HL-60/S4 treated with retinoic acid at 250 ng/mL for 4 days and 3 days (cell line): ENCODE measurements around the gene YIPF6.
"Not testable (repeated sequence)": the region's sequence is repeated elsewhere in the genome, so short reads cannot be mapped to it uniquely, and the experiment has no call there.

Experiments used
- in situ Hi-C: fragments of 300-500 bp; cut with MboI; formaldehyde crosslinking; loops from 2 replicates; pipeline ENCODE4 v1.7.0; 2022; ENCODE audit warnings: low sequenced_read_pairs

YIPF6 gene

GRCh38 chrX:68503836-68504636, 5.2 kb downstream of the YIPF6 start:
- in situ Hi-C loops = loop anchor here (25.0 kb wide), 1 partner anchor 208 kb away; no protein-coding TSS in a partner anchor

- in situ Hi-C loops = loop anchor here (25.0 kb wide), 1 partner anchor 206 kb away; no protein-coding TSS in a partner anchor
These were observed 7.8 kb downstream of the YIPF6 start for GRCh38 chrX:68506649-68507048.

- in situ Hi-C loops = loop anchor here (25.0 kb wide), 1 partner anchor 204 kb away; no protein-coding TSS in a partner anchor
These were observed 9.9 kb downstream of the YIPF6 start for GRCh38 chrX:68508799-68509198.

GRCh38 chrX:68511255-68511654, 12.4 kb downstream of the YIPF6 start:
- in situ Hi-C loops = loop anchor here (25.0 kb wide), 1 partner anchor 201 kb away; no protein-coding TSS in a partner anchor

GRCh38 chrX:68524680-68525079, 25.8 kb downstream of the YIPF6 start:
- in situ Hi-C loops = loop anchor here (25.0 kb wide), 1 partner anchor 188 kb away; no protein-coding TSS in a partner anchor

- in situ Hi-C loops = no loop called here
These were observed 34.1 kb downstream of the YIPF6 start for GRCh38 chrX:68532831-68533533.

- in situ Hi-C loops = no loop called here
These were observed 34.8 kb downstream of the YIPF6 start for GRCh38 chrX:68533656-68534055.

GRCh38 chrX:68534691-68535090, 35.8 kb downstream of the YIPF6 start:
- in situ Hi-C loops = no loop called here

- in situ Hi-C loops = no loop called here
These were observed 37.6 kb downstream of the YIPF6 start for GRCh38 chrX:68536429-68536828.

GRCh38 chrX:68536884-68537283, 38.0 kb downstream of the YIPF6 start:
- in situ Hi-C loops = no loop called here

GRCh38 chrX:68550193-68550592, 51.3 kb downstream of the YIPF6 start:
- in situ Hi-C loops = no loop called here

- in situ Hi-C loops = no loop called here
These were observed 57.2 kb downstream of the YIPF6 start for GRCh38 chrX:68556036-68556435.

- in situ Hi-C loops = not testable (repeated sequence)
These were observed 58.3 kb downstream of the YIPF6 start for GRCh38 chrX:68557126-68557525.

- in situ Hi-C loops = not testable (repeated sequence)
These were observed 61.1 kb downstream of the YIPF6 start for GRCh38 chrX:68559905-68560304.

GRCh38 chrX:68568136-68568535, 69.3 kb downstream of the YIPF6 start:
- in situ Hi-C loops = no loop called here

- in situ Hi-C loops = no loop called here
These were observed 71.7 kb downstream of the YIPF6 start for GRCh38 chrX:68570598-68570997.

- in situ Hi-C loops = no loop called here
These were observed 72.4 kb downstream of the YIPF6 start for GRCh38 chrX:68571292-68571609.

GRCh38 chrX:68571610-68572311, 72.9 kb downstream of the YIPF6 start:
- in situ Hi-C loops = no loop called here

- in situ Hi-C loops = no loop called here
These were observed 75.4 kb downstream of the YIPF6 start for GRCh38 chrX:68574240-68574639.

GRCh38 chrX:68579810-68580209, 81.0 kb downstream of the YIPF6 start:
- in situ Hi-C loops = no loop called here

- in situ Hi-C loops = no loop called here
These were observed 85.4 kb downstream of the YIPF6 start for GRCh38 chrX:68584221-68584620.
